Psoas muscle (tissue), 8 donors: ENCODE measurements around the gene PCBP3. TPM values are rescaled to one million over a fixed set of nuclear protein-coding genes. Genes with fewer than 3 reads are reported as not detected.
A peak's percentile ranks its signal among the peaks of the same experiment; 100 is the strongest.

Source experiments
- ATAC-seq, 4 donors: fragments of 200-7000 bp; cut with Tn5 transposase; one replicate each; pipeline ENCODE4 v1.9.1; 2020; ENCODE audit warnings: moderate library complexity in 3 of 4, mild to moderate bottlenecking in 2 of 4
- DNase-seq, 2 donors: peaks; one replicate each; pipeline ENCODE4 v3.0.0-alpha.2; 2020
- H3K27ac ChIP-seq: fragments of 200-600 bp; one replicate; pipeline ENCODE4 v1.8.0; 2022
- H3K27me3 ChIP-seq, 3 donors: fragments of 200-600 bp in 1 of 3; one replicate each; pipeline versions ENCODE4 v1.6.1 to v1.8.0; 2013 to 2022; ENCODE audit warnings: low read length in 2 of 3, mild to moderate bottlenecking in 2 of 3, moderate library complexity in 1 of 3; ENCODE audit not compliant: insufficient read depth in 3 of 3
- H3K36me3 ChIP-seq, 2 donors: fragments of 200-600 bp in 1 of 2; one replicate each; pipeline versions ENCODE4 v1.6.1 to v1.8.0; 2013 to 2022; ENCODE audit warnings: low read depth in 1 of 2, mild to moderate bottlenecking in 1 of 2, moderate library complexity in 1 of 2; ENCODE audit not compliant: insufficient read depth in 1 of 2
- H3K4me1 ChIP-seq: fragments of 200-600 bp; one replicate; pipeline ENCODE4 v1.8.0; 2022
- H3K4me3 ChIP-seq: fragments of 200-600 bp; one replicate; pipeline ENCODE4 v1.8.0; 2022; ENCODE audit warnings: mild to moderate bottlenecking
- H3K9me3 ChIP-seq: fragments of 200-600 bp; one replicate; pipeline ENCODE4 v1.8.0; 2022
- CTCF ChIP-seq: fragments of 200-600 bp; IDR thresholded peaks from one replicate; pipeline ENCODE4 v1.8.0; 2022; ENCODE audit warnings: antibody characterized with exemption
- WGBS, 3 donors: extraction: QIAGEN DNeasy Blood & Tissue Kit; methylation state at CpG; one replicate each; pipeline versions ENCODE4 v1.1.6 to v1.1.7; 2013; 5-methylcytosine and 5-hydroxymethylcytosine counted together
- intact Hi-C, 2 donors: fragments of 100-400 bp; cut with DNase I; formaldehyde crosslinking; loops; one replicate each; pipeline versions ENCODE4 v1.11.0 to v1.14.2; 2022
- polyA plus RNA-seq, 3 donors: library from polyadenylated mRNA; stranded (reverse); fragments of 200-250 nt; gene quantifications; one replicate each; pipeline ENCODE4 v1.2.3, GENCODE V29; 2013
- total RNA-seq, 4 donors: library from RNA; stranded (reverse); fragmentation: NEBNext Ultra II Directional in 2 of 4; extraction: Animal tissue kit (Norgen Biotek cat#: 25700) in 2 of 4; gene quantifications; one replicate each; pipeline versions ENCODE4 v1.2.1 to v1.2.4, GENCODE V29; 2021 to 2023
- donor health status: healthy with polysubstance abuse.
- donor health status: DM: no; HTN: no; CAD: no; lungs with moderate emphysema.
- donor health status: Bipolar disorder and iron deficiency.
- donor health status: healthy.
- donor health status: DM: yes; HTN: yes; CAD: no.
- donor health status: DM: no; HTN: no; CAD: no.
- donor health status: DM: no; HTN: no; CAD: no.
- donor health status: DM: yes; HTN: yes; CAD: no.

The PCBP3 gene
- total and polyA plus RNA-seq, 7 donors, result 0.10 to 0.91 (median 0.33) TPM; not detected in 1

GRCh38 chr21:45969921-45970673 is 326.6 kb downstream of the PCBP3 start:
- H3K4me3 ChIP-seq, result no peak overlapping the region
- no peak overlapping the region for H3K27ac ChIP-seq
- H3K9me3 ChIP-seq, result no peaks in the 10 kb centered on the region
- intact Hi-C loops, result loop anchor here in 1 of 2 donors (5.0 kb wide), 2 partner anchors 132 to 257 kb away; partner anchors contain the start of gene LSS
- H3K4me1 ChIP-seq, result peaks cover 16% of the 10 kb centered on the region
- H3K36me3 ChIP-seq, result no peaks in the 10 kb centered on the region
- 62 to 73% (median 62%) methylated on average over 22 of the region's 22 CpGs for WGBS, 3 donors
- peaks cover 0 to 38% (median 10%) of the 10 kb centered on the region in 3 donors for H3K27me3 ChIP-seq
- ATAC-seq (peak in 1 of 4 donors; percentile 2), DNase-seq (no peak)
- TF ChIP-seq CTCF, result no peak

GRCh38 chr21:45970674-45971615 is 327.4 kb downstream of the PCBP3 start:
- peak; percentile 58 to 62 (median 60) for ATAC-seq
- DNase-seq, result peak; percentile 69 to 82
- WGBS, 3 donors, result 26 to 42% (median 31%) methylated on average over 20 to 25 of the region's 25 CpGs
- H3K36me3 ChIP-seq, result no peaks in the 10 kb centered on the region
- H3K4me1 ChIP-seq, result peaks cover 17% of the 10 kb centered on the region
- peak overlapping the region; percentile 34 for H3K27ac ChIP-seq
- H3K9me3 ChIP-seq, result no peaks in the 10 kb centered on the region
- H3K27me3 ChIP-seq, result peaks cover 0 to 40% (median 12%) of the 10 kb centered on the region in 3 donors
- no peak overlapping the region for H3K4me3 ChIP-seq
- peak; percentile 75 for TF ChIP-seq CTCF
- intact Hi-C loops, result loop anchor here in 1 of 2 donors (5.0 kb wide), 2 partner anchors 131 to 256 kb away; partner anchors contain the start of gene LSS

GRCh38 chr21:45971616-45972352 is 328.3 kb downstream of the PCBP3 start:
- no peaks in the 10 kb centered on the region for H3K9me3 ChIP-seq
- H3K4me1 ChIP-seq, result peaks cover 17% of the 10 kb centered on the region
- ATAC-seq (peak; percentile 25 to 50 (median 37)), DNase-seq (peak; percentile 79 to 89)
- H3K27me3 ChIP-seq, result peaks cover 0 to 40% (median 12%) of the 10 kb centered on the region in 3 donors
- H3K27ac ChIP-seq, result peak overlapping the region; percentile 72
- H3K36me3 ChIP-seq, result no peaks in the 10 kb centered on the region
- intact Hi-C loops, result loop anchor here in 1 of 2 donors (5.0 kb wide), 2 partner anchors 131 to 256 kb away; partner anchors contain the start of gene LSS
- 41 to 53% (median 52%) methylated on average over 20 of the region's 20 CpGs for WGBS, 3 donors
- no peak overlapping the region for H3K4me3 ChIP-seq
- no peak for TF ChIP-seq CTCF

- peak overlapping the region; percentile 72 for H3K27ac ChIP-seq
- ATAC-seq (peak in 1 of 4 donors; percentile 9), DNase-seq (peak in 1 of 2 donors; percentile 59)
- H3K27me3 ChIP-seq, result peaks cover 0 to 40% (median 12%) of the 10 kb centered on the region in 3 donors
- WGBS, 3 donors, result 15 to 45% (median 23%) methylated on average over 19 of the region's 19 CpGs
- TF ChIP-seq CTCF, result no peak
- no peaks in the 10 kb centered on the region for H3K36me3 ChIP-seq
- H3K9me3 ChIP-seq, result no peaks in the 10 kb centered on the region
- H3K4me1 ChIP-seq, result peaks cover 17% of the 10 kb centered on the region
- H3K4me3 ChIP-seq, result peak overlapping the region; percentile 68
- intact Hi-C loops, result loop anchor here in 1 of 2 donors (5.0 kb wide), 2 partner anchors 130 to 255 kb away; partner anchors contain the start of gene LSS
Measured at GRCh38 chr21:45972353-45972715, 328.8 kb downstream of the PCBP3 start.
